Measurements from ENCODE around the gene JAK1. TPM values are rescaled to one million over a fixed set of nuclear protein-coding genes. Genes with fewer than 3 reads are reported as not detected.

Gene JAK1
- total RNA-seq, 4 donors from 2014 or later, result 132 to 166 (median 161) TPM

GRCh38 chr1:64865105-64865757 is 101.1 kb downstream of the JAK1 start:
- WGBS, 2 donors (ENCODE audit: low coverage in 1 of 2), result 82 to 88% methylated on average over 4 to 6 of the region's 6 CpGs
- no peak for TF ChIP-seq EP300 (IDR thresholded peaks at IDR 0.05)
- TF ChIP-seq CTCF (IDR thresholded peaks at IDR 0.05), result no peak
- TF ChIP-seq POLR2A (IDR thresholded peaks at IDR 0.05), result no peak
- no peak for TF ChIP-seq POLR2AphosphoS5 (IDR thresholded peaks at IDR 0.05)
- ATAC-seq, result no peak

GRCh38 chr1:64864018-64864940 is 102.1 kb downstream of the JAK1 start:
- Histone ChIP-seq H3K4me3 (no peak overlapping the region), H3K36me3 (peaks cover 4 to 73% of the 10 kb centered on the region in 2 donors), H3K4me1 (peaks cover 0 to 5% (median 0%) of the 10 kb centered on the region in 3 donors), H3K9me3 (no peaks in the 10 kb centered on the region), H3K27me3 (no peaks in the 10 kb centered on the region), H3K27ac (peak overlapping the region in 3 of 4 donors; percentile 1 to 47 (median 35))
- 76% methylated on average over 6 to 8 of the region's 14 CpGs for whole genome bisulfite sequencing, 2 donors (ENCODE audit: low coverage in 1 of 2)
- no peak for TF ChIP-seq EP300 (IDR thresholded peaks at IDR 0.05)
- TF ChIP-seq CTCF (IDR thresholded peaks at IDR 0.05), result no peak
- TF ChIP-seq POLR2AphosphoS5 (IDR thresholded peaks at IDR 0.05), result peak; percentile 43
- no peak for TF ChIP-seq POLR2A (IDR thresholded peaks at IDR 0.05)
- ATAC-seq, result peak; percentile 79

More at GRCh38 chr1:64865105-64865757, 101.1 kb downstream of the JAK1 start:
- H3K27ac ChIP-seq, result peak overlapping the region in 1 of 4 donors; percentile 4
- no peaks in the 10 kb centered on the region for H3K9me3 ChIP-seq
- H3K4me1 ChIP-seq, result peaks cover 0 to 5% (median 0%) of the 10 kb centered on the region in 3 donors
- H3K36me3 ChIP-seq, result peaks cover 4 to 73% of the 10 kb centered on the region in 2 donors
- no peaks in the 10 kb centered on the region for H3K27me3 ChIP-seq
- H3K4me3 ChIP-seq, result no peak overlapping the region

GRCh38 chr1:64861611-64862010 is 104.7 kb downstream of the JAK1 start:
- Histone ChIP-seq H3K27ac (no peak overlapping the region), H3K9me3 (no peaks in the 10 kb centered on the region), H3K36me3 (peaks cover 0 to 73% of the 10 kb centered on the region in 2 donors), H3K4me3 (no peak overlapping the region), H3K27me3 (no peaks in the 10 kb centered on the region), H3K4me1 (peaks cover 0 to 8% (median 0%) of the 10 kb centered on the region in 3 donors)
- 17 to 54% methylated on average over 1 to 4 of the region's 4 CpGs for WGBS, 2 donors (ENCODE audit: low coverage in 1 of 2)
- TF ChIP-seq EP300 (IDR thresholded peaks at IDR 0.05) (no peak), CTCF (IDR thresholded peaks at IDR 0.05) (peak in 3 of 4 experiments; percentile 8 to 35 (median 15))
- no peak for ATAC-seq

GRCh38 chr1:64857347-64857746 is 109.0 kb downstream of the JAK1 start:
- H3K27me3 ChIP-seq, result no peaks in the 10 kb centered on the region
- no peak overlapping the region for H3K4me3 ChIP-seq
- peaks cover 0 to 10% (median 0%) of the 10 kb centered on the region in 3 donors for H3K4me1 ChIP-seq
- TF ChIP-seq CTCF (IDR thresholded peaks at IDR 0.05) (no peak), EP300 (IDR thresholded peaks at IDR 0.05) (no peak), POLR2A (IDR thresholded peaks at IDR 0.05) (no peak), POLR2AphosphoS5 (IDR thresholded peaks at IDR 0.05) (no peak)
- no peaks in the 10 kb centered on the region for H3K9me3 ChIP-seq
- H3K36me3 ChIP-seq, result peaks cover 0 to 88% of the 10 kb centered on the region in 2 donors
- H3K27ac ChIP-seq, result no peak overlapping the region
- WGBS, 2 donors (ENCODE audit: low coverage in 1 of 2), result no CpG with 5 or more reads among the region's 4 CpGs
- ATAC-seq, result no peak
